ENCODE data around the gene RASGRP2.

DNA sequence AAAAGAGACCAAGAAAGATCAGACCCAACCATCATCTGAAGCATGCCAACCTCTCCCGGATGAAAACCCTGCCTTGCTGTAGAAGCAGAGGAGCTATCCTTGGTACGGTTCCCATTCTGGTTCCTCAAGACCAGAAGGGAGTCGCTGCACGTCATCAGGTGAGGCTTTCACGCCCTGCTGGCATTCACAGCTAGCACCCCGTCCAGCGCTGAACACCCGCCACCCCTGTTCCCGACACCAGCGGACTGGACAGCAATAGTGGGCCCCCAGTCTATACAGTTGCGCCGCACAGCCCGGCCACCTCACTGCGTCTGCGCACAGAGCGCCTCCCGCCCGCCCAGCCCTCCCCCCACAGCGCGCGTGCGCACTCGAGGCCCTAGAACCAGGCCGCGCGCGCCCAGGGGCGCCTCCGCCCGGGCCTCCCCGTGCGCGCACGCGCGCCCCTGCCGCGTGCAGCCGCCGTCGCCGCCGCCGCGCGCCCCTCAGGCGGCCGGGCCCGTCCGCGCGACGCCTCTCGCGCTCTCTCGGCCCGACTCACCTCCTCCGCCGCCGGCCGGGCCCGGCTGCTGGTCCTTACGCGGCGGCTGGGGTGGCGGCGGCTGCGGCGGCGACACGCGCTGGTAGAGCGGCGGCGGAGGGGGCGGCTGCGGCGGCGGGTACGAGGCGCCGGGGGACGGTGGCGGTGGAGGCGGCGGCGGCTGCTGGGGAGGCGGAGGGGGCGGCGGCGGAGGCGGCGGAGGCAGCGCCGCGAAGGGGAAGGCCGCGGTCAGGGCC is 33.7 kb upstream of the RASGRP2 start:
- TF ChIP-seq, protein P1, sequence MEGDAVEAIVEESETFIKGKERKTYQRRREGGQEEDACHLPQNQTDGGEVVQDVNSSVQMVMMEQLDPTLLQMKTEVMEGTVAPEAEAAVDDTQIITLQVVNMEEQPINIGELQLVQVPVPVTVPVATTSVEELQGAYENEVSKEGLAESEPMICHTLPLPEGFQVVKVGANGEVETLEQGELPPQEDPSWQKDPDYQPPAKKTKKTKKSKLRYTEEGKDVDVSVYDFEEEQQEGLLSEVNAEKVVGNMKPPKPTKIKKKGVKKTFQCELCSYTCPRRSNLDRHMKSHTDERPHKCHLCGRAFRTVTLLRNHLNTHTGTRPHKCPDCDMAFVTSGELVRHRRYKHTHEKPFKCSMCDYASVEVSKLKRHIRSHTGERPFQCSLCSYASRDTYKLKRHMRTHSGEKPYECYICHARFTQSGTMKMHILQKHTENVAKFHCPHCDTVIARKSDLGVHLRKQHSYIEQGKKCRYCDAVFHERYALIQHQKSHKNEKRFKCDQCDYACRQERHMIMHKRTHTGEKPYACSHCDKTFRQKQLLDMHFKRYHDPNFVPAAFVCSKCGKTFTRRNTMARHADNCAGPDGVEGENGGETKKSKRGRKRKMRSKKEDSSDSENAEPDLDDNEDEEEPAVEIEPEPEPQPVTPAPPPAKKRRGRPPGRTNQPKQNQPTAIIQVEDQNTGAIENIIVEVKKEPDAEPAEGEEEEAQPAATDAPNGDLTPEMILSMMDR (conservative IDR thresholded peaks at IDR 0.05; ENCODE audit: low read depth in 2 of 2) = no peak
- TF ChIP-seq JUNB (IDR thresholded peaks at IDR 0.05; ENCODE audit: unreplicated experiment) = no peak
- no peak for TF ChIP-seq POLR2AphosphoS5 (IDR thresholded peaks at IDR 0.05; ENCODE audit: low read depth)
- no peak for TF ChIP-seq CREB1 (CRISPR knock-in tag; IDR thresholded peaks at IDR 0.05; ENCODE audit: low read depth)
- no peak for TF ChIP-seq EZH2 (IDR thresholded peaks at IDR 0.05; ENCODE audit: low read depth, unreplicated experiment)
- TF ChIP-seq, protein P2, sequence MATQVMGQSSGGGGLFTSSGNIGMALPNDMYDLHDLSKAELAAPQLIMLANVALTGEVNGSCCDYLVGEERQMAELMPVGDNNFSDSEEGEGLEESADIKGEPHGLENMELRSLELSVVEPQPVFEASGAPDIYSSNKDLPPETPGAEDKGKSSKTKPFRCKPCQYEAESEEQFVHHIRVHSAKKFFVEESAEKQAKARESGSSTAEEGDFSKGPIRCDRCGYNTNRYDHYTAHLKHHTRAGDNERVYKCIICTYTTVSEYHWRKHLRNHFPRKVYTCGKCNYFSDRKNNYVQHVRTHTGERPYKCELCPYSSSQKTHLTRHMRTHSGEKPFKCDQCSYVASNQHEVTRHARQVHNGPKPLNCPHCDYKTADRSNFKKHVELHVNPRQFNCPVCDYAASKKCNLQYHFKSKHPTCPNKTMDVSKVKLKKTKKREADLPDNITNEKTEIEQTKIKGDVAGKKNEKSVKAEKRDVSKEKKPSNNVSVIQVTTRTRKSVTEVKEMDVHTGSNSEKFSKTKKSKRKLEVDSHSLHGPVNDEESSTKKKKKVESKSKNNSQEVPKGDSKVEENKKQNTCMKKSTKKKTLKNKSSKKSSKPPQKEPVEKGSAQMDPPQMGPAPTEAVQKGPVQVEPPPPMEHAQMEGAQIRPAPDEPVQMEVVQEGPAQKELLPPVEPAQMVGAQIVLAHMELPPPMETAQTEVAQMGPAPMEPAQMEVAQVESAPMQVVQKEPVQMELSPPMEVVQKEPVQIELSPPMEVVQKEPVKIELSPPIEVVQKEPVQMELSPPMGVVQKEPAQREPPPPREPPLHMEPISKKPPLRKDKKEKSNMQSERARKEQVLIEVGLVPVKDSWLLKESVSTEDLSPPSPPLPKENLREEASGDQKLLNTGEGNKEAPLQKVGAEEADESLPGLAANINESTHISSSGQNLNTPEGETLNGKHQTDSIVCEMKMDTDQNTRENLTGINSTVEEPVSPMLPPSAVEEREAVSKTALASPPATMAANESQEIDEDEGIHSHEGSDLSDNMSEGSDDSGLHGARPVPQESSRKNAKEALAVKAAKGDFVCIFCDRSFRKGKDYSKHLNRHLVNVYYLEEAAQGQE (IDR thresholded peaks at IDR 0.05; ENCODE audit: unreplicated experiment) = peak; percentile 61

Measured in GM23338 (cell line).